ENCODE data around the gene MSH6. TPM values are rescaled to one million over a fixed set of nuclear protein-coding genes. Genes with fewer than 3 reads are reported as not detected.

The MSH6 gene
- total RNA-seq, result 19.8 TPM

DNA sequence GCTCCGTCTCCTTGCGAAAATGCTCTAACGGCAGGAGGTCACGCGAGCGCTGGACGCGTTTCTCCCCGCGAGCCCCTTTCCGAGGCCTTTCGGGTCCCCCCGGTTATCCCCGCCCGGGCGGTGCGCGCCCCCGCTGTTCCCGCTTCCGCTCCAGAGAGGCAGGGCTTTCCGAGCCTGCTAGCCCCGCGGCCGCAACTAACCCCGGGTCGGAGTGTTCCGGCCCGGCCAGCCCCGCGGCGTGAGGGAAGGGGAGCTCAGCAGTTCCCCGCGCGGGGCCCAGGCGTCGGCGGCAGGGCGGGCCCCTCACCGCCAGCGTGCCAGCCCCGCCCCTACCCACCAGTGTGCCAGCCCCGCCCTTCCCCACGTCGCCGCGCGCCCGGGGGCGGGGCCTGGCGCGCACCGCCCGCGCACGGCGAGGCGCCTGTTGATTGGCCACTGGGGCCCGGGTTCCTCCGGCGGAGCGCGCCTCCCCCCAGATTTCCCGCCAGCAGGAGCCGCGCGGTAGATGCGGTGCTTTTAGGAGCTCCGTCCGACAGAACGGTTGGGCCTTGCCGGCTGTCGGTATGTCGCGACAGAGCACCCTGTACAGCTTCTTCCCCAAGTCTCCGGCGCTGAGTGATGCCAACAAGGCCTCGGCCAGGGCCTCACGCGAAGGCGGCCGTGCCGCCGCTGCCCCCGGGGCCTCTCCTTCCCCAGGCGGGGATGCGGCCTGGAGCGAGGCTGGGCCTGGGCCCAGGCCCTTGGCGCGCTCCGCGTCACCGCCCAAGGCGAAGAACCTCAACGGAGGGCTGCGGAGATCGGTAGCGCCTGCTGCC, at the start of gene MSH6:
TSS of gene MSH6 (plus strand) at position 475 of the 815 bp plus-strand sequence. CDS start at position 564, 89 bp downstream.
- ATAC-seq, result peak; percentile 99

DNA sequence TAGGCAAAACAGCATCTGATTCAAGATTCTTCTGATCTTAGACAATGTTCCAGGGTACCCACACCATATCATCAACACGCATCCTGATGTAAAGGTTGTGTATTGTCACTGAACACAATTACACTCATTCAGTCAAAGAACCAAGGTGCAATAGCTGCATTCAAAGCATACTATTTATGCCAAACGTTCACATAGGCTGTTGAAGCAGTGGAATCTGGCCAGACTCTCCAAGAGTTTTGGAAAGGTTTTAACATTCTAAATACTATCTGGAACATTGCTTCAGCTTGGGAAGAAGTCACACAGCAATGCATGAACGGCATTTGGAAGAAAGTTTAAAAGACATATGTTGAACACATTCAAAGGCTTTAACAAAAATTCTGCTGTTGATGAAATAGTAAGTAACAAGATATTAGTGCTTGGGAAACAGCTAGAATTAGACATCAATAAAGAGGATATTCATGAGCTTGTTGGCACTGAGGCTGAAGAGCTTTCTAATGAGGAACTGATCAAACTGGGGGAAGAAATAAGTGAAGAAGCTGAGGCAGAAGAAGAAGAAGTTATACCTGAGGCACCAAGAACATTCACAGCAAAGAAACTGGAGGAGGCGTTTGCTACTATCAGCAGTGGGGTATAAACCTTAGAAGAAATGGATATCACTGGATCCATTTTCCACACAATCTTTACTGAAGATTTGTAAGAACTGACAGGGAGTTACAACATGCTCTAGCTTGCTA, 47.6 kb upstream of the MSH6 start:
- ATAC-seq, result no peak

DNA sequence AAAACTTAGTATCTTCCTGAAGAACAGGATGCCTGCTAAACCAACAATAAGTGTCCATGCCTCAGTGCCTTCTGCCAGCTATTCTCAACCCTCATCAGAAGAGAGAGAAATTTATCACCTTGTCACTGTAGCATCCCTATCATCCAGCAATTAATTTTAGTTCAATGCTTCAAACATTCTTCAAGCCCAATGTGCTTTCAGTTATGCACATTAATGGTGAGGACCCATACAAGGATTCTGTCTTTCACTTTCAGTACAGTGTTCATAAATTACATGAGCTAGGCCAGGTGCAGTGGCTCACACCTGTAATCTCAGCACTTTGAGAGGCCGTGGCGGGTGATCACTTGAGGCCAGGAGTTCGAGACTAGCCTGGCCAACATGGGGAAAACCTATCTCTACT, 47.0 kb upstream of the MSH6 start:
- no peak for ATAC-seq

- no peak for ATAC-seq
Observed at GRCh38 chr2:47737191-47737975, 45.6 kb upstream of the MSH6 start.

DNA sequence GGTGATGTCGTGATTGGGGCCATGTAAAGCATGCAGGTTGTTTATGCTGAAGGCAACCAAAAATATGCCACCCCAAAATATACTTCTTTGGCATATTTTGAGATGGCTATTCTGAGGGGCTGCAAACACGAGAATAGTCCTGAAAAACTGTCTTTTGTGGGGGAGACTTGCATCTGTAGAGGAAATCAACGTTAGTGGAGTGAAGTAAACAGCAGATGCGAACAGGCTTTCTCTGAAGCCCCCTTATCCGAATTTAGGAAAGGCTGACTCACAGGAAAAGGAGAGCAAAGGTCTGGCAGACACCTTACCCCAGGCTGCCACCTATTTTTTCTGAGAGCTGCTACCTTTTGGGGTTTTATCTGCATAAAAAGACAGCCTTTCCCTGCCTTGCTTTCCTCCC, 44.6 kb upstream of the MSH6 start:
- ATAC-seq, result no peak

GRCh38 chr2:47741101-47741500, 41.8 kb upstream of the MSH6 start:
- no peak for ATAC-seq

DNA sequence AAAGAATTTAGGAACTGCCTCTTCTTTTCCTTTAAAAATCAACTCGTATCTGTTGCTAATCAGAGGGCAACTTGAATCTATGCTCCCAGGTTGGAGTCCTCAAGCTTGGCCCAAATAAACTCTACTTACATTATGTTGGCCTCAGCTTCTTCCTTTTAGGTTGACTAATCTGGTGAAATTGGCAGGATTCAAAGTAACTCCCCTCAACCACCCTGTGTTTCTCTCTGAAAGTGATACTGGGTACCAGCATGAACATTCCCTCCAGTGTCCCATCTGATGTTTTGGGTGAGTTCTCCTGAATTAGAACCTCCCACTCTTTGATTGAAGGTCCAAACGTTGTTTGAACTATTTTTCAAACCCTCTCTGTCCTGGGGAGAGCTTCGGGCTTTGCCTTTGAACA, 41.3 kb upstream of the MSH6 start:
- ATAC-seq, result no peak

- ATAC-seq, result no peak
Observed at GRCh38 chr2:47744074-47744473, 38.9 kb upstream of the MSH6 start.

- no peak for ATAC-seq
Observed at GRCh38 chr2:47747878-47748277, 35.1 kb upstream of the MSH6 start.

DNA sequence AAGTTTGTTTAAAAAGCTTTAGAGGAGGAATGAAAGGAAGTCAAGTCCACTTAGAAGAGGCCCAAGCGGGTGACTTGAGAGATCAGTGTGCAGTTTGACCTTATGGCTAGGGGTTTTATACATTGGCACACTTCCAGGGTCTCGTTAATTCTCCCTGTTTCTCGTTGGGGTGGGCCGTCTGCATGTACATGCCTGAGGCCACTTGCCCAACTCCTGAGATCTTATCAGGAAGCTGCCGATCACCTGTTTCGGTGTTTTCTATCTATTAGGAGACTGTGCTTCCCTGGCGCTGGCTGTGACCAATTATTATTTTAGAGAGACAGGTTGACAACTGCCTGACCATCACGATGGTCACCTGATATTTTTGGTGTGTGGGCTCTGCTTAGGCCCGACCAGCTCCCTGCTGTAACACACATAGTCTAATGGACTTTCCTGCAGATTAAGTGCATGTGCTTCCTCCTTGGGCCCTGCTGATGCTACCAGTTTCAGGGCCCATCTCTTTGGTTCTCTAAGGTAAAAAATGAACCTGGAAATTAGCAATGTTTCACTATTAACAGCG, 31.0 kb upstream of the MSH6 start:
- ATAC-seq, result no peak

DNA sequence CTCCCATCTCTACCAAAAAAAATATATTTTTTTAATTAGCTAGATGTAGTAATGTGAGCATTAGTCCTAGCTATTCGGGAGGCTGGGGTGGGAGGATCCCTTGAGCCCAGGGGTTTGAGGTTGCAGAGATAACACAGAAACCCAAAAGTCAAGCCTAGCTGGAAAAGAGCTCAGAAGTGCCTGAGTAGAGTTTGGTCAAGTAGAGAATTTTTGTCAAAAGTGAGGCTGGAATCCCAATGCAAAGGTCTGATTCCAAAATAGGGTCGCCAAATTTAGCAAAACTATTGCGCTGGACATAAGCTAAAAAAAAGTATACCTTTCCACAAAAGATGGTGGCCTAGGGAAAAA, 15.5 kb upstream of the MSH6 start:
- ATAC-seq, result no peak

DNA sequence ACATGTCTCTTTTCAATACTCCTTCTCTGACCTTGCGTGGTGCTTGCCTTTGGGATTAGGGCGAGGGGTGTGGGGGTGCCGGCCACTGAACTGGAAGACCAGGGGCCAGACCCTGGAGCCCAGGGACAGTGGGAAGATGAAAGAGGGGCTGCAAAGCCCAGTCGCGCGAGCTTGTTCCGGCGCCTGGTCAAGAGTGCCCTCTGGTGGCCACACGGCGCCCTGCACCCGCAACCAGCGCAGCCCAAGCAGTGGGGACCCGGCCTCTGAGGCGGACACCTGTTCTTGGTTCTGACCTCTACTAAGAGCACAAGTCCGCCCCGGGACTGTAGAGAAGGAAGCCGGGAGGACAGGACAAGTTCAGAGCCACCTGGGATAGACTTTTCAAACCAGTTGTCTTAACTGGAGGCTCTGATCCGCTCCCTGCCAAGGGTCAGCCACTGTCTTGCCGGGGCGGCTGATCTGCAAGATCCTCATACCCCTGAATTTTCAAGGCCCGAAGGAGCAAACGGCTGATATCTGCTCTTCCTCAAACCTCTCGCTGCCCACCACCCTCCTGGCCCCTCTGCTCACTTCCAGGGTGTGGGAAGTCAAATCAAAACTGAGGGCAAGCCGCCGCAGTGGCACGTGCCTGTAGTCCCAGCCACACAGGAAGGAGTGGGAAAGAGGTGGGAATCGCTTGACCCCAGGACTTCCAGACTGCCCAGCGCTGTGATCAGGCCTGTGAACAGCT, 14.9 kb upstream of the MSH6 start:
- peak; percentile 73 for ATAC-seq

- no peak for ATAC-seq
Observed at GRCh38 chr2:47769318-47769717, 13.6 kb upstream of the MSH6 start.

DNA sequence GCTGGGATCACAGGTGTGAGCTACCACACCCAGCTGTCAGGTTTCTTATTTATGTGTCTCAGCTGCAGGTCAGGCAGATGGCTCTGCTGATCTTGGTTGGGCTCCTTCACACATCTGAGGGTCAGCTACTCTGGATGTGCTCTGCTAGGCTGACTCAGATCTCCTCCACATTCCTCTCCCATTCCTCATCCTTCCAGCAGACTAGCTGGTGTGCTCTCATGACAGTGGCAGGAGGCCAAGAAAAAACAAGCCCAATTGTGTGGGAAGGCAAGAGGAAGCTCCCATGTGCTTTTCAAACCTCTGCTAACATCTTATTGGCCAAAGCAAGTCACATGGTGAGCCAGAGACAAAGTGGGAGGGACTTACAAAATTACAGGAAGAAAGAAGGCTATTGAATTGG, 11.7 kb upstream of the MSH6 start:
- peak; percentile 68 for ATAC-seq

DNA sequence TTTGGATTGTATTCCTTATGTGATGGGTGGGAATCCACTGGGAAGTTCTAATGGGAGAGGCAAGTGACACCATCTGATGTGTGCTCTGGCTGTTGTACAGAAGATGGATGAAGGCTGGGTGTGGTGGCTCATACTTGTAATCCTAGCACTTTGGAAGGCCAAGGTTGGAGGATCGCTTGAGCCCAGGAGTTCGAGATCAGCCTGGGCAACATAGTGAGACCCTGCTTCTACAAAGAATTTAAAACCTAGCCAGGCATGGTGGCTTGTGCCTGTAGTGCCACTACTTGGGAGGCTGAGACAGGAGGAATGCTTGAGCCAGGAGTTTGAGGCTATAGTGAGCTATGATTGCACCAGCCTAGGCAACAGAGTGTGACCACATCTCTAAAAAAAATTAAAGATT, 10.6 kb upstream of the MSH6 start:
- ATAC-seq, result no peak

- no peak for ATAC-seq
Observed at GRCh38 chr2:47774567-47774966, 8.4 kb upstream of the MSH6 start.

GRCh38 chr2:47777277-47777937, 5.5 kb upstream of the MSH6 start:
- no peak for ATAC-seq

- no peak for ATAC-seq
Observed at GRCh38 chr2:47778698-47779425, 4.1 kb upstream of the MSH6 start.

- ATAC-seq, result no peak
Observed at GRCh38 chr2:47779426-47779790, 3.5 kb upstream of the MSH6 start.

- no peak for ATAC-seq
Observed at GRCh38 chr2:47782381-47782670, 619 bp upstream of the MSH6 start.

Data from esophagus mucosa (tissue), 1 donor.